LNCAP (cell line): ENCODE results near the gene CA5A.

ENCODE experiments used
- TF ChIP-seq, protein P1 (sequence below): fragments of 450-650 bp; IDR thresholded peaks from 2 replicates; pipeline ENCODE4 v1.5.1; 2017; ENCODE audit warnings: mild to moderate bottlenecking

Gene CA5A

DNA sequence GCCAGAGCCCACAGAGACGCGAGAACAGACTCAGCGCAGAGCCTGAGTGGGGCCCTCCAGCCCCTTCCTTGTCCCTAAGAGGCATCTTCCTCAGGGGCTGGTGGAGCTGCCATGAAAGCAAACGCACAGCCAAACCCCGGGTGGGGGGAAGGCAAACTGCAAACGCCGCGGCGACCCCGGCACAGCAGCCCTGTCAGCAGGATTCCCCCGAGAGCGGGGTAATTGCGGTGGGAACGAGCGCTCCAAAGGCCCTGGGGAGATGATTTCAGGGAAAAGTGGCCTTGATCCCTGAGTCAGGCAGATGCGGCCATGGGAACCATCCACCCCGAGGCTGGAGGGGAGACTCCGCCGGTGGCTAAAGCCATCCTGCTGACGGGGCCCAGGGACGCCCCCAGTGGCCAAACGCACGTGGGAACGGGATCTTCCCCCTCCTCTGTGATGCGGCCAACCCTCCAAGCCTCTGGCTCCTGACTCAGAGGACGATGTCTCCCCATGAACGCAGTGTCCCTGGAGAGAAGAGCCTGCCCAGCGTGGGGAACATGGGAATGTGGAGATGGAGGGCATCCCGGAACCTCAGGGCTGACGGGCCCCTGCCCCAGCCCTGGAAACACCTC is 92.1 kb downstream of the CA5A start:
- TF ChIP-seq, protein P1, sequence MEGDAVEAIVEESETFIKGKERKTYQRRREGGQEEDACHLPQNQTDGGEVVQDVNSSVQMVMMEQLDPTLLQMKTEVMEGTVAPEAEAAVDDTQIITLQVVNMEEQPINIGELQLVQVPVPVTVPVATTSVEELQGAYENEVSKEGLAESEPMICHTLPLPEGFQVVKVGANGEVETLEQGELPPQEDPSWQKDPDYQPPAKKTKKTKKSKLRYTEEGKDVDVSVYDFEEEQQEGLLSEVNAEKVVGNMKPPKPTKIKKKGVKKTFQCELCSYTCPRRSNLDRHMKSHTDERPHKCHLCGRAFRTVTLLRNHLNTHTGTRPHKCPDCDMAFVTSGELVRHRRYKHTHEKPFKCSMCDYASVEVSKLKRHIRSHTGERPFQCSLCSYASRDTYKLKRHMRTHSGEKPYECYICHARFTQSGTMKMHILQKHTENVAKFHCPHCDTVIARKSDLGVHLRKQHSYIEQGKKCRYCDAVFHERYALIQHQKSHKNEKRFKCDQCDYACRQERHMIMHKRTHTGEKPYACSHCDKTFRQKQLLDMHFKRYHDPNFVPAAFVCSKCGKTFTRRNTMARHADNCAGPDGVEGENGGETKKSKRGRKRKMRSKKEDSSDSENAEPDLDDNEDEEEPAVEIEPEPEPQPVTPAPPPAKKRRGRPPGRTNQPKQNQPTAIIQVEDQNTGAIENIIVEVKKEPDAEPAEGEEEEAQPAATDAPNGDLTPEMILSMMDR, result no peak

DNA sequence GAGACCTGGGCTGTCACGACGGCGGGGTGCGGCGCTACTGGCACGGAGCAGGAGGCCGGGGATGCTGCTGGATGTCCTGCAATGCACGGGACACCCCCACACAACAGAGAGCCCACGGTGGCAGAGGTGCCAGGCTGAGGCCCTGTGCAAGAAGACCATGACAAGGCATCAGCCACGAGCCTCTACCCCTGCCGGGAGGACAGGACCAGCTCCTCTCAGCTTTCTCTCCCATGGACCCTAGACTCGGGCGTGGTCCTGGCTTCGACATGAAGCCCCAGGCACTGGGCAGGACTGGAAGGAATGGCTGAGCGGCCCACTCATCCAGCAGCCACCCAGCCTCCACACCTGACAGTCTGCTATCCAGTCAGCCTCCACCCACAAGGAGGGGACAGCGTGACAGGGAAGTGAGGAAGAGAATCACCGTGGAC is 92.6 kb downstream of the CA5A start:
- TF ChIP-seq, protein P1, result no peak

GRCh38 chr16:87842209-87842869 is 94.0 kb downstream of the CA5A start:
- TF ChIP-seq, protein P1, result no peak

DNA sequence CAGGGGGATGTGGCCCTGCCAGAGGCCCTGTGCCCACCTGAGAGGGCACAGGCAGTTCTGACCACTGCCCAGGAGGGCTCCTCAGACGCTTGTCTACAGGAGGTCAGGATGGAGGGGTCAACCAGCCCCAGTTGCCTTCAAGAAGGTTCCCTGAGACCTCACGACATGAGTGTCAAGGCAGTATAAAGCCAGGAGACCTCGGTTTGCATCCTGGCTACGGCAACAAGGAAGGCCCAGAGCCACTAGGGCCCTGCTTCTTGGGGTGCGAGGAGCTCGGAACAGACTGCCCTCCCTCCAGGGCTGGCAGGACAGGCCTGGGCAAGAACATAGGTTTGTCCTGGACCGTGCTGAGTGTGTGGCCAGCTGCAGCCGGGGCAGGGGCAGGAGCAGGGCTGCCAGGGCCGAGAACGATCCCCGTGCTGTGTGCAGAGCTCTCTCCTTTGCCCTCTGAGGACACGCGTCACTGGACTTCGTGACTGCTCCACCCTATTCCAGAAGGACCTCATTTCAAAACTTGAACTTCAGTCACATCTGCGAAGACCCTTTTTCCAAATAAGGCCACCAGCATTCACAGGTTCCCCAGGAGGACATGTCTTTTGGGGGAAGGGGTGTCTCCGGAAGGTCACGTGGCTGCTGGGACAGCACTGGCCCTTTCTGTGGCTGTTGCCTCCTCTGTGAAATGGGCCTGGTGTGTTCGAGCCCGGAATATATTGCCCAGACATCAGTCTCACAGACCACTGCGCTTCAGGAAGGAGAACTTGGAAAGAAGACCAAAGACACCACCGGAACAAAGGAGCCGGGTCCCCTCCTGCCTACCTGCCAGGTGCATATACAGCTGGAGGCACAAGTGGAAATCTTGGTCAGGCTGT is 94.8 kb downstream of the CA5A start:
- TF ChIP-seq, protein P1, result no peak

GRCh38 chr16:87840271-87840978 is 95.9 kb downstream of the CA5A start:
- TF ChIP-seq, protein P1, result no peak

GRCh38 chr16:87839542-87840270 is 96.6 kb downstream of the CA5A start:
- TF ChIP-seq, protein P1, result no peak
